Neural progenitor cell (in vitro differentiated cells): ENCODE measurements around the gene PTH2. TPM values are rescaled to one million over a fixed set of nuclear protein-coding genes. Genes with fewer than 3 reads are reported as not detected.

Experiments used
- DNase-seq: peaks from one replicate; pipeline ENCODE4 v3.0.0-alpha.2; 2016; ENCODE audit warnings: low spot score
- H2AFZ ChIP-seq: fragments of 200-600 bp; sonication (generic); replicated peaks from 2 replicates; pipeline ENCODE4 v1.6.1; 2016; ENCODE audit warnings: antibody characterized with exemption
- H3F3A ChIP-seq: fragments of 200-600 bp; sonication (generic); 2 replicates; pipeline ENCODE4 v1.6.1; 2016; ENCODE audit warnings: antibody characterized with exemption, low read depth
- H3K27ac ChIP-seq: fragments of 200-600 bp; sonication (generic); 2 replicates; pipeline ENCODE4 v1.5.1; 2016; ENCODE audit warnings: mild to moderate bottlenecking
- H3K27me3 ChIP-seq: fragments of 200-600 bp; sonication (generic); 2 replicates; pipeline ENCODE4 v1.6.1; 2016; ENCODE audit warnings: mild to moderate bottlenecking, moderate library complexity
- H3K36me3 ChIP-seq: fragments of 200-600 bp; sonication (generic); 2 replicates; pipeline ENCODE4 v1.5.1; 2016
- H3K4me1 ChIP-seq: fragments of 200-600 bp; sonication (generic); 2 replicates; pipeline ENCODE4 v1.6.1; 2016; ENCODE audit warnings: mixed run types
- H3K4me2 ChIP-seq: fragments of 200-600 bp; sonication (generic); 2 replicates; pipeline ENCODE4 v1.6.1; 2016
- H3K4me3 ChIP-seq: fragments of 200-600 bp; sonication (generic); 2 replicates; pipeline ENCODE4 v1.5.1; 2016
- H3K79me2 ChIP-seq: fragments of 200-600 bp; sonication (generic); 2 replicates; pipeline ENCODE4 v1.6.1; 2016; ENCODE audit warnings: low read depth
- H3K9ac ChIP-seq: fragments of 200-600 bp; sonication (generic); 2 replicates; pipeline ENCODE4 v1.6.1; 2016
- H3K9me3 ChIP-seq: fragments of 200-600 bp; sonication (generic); 2 replicates; pipeline ENCODE4 v1.5.1; 2016; ENCODE audit warnings: low read depth
- H4K20me1 ChIP-seq: fragments of 200-600 bp; sonication (generic); 2 replicates; pipeline ENCODE4 v1.6.1; 2016; ENCODE audit warnings: low read depth
- H3K27ac Mint-ChIP-seq: 3 replicates; pipeline ENCODE4 v1.8.0; 2021; ENCODE audit warnings: mixed read lengths
- H3K27me3 Mint-ChIP-seq: 2 replicates; pipeline ENCODE4 v1.8.0; 2022; ENCODE audit warnings: low read depth, mild to moderate bottlenecking, inconsistent platforms, moderate library complexity, mixed read lengths; ENCODE audit not compliant: insufficient read depth
- H3K36me3 Mint-ChIP-seq: 3 replicates; pipeline ENCODE4 v1.8.0; 2021; ENCODE audit warnings: mixed read lengths
- H3K4me1 Mint-ChIP-seq: 3 replicates; pipeline ENCODE4 v1.8.0; 2021; ENCODE audit warnings: mixed read lengths
- H3K4me3 Mint-ChIP-seq: 3 replicates; pipeline ENCODE4 v1.8.0; 2021; ENCODE audit warnings: mild to moderate bottlenecking, moderate library complexity, mixed read lengths
- H3K9me3 Mint-ChIP-seq: 3 replicates; pipeline ENCODE4 v1.8.0; 2020; ENCODE audit warnings: mixed read lengths
- CTCF ChIP-seq: fragments of 200-600 bp; sonication (generic); IDR thresholded peaks from 2 replicates; pipeline ENCODE4 v1.5.1; 2017; ENCODE audit warnings: antibody characterized with exemption, mild to moderate bottlenecking
- EZH2 ChIP-seq: fragments of 200-600 bp; sonication (generic); IDR thresholded peaks from 2 replicates; pipeline ENCODE4 v1.6.1; 2017; ENCODE audit warnings: antibody characterized with exemption, mild to moderate bottlenecking, moderate library complexity
- EZH2phosphoT487 ChIP-seq: fragments of 200-600 bp; sonication (generic); IDR thresholded peaks from 2 replicates; pipeline ENCODE4 v1.6.1; 2017; ENCODE audit warnings: antibody characterized with exemption
- total RNA-seq: library from RNA; depleted of rRNA; stranded (reverse); fragments of >200 nt; gene quantifications from 2 replicates; pipeline ENCODE4 v1.2.3, GENCODE V29; 2015; ENCODE audit warnings: low replicate concordance

Gene PTH2
- total RNA-seq, 1 donor from 2014 or later: not detected

GRCh38 chr19:49431330-49431749 is 8.1 kb upstream of the PTH2 start:
- no peaks in the 10 kb centered on the region for H3K9me3 ChIP-seq
- Mint-ChIP-seq H3K36me3 (peaks cover 2% of the 10 kb centered on the region), H3K27ac (no peak overlapping the region), H3K9me3 (peaks cover 17% of the 10 kb centered on the region), H3K4me3 (peak overlapping the region; percentile 53), H3K27me3 (peaks cover 62% of the 10 kb centered on the region), H3K4me1 (peaks cover 49% of the 10 kb centered on the region)
- TF ChIP-seq EZH2: no peak
- TF ChIP-seq EZH2phosphoT487: no peak
- no peak for TF ChIP-seq CTCF
- H3K27ac ChIP-seq: no peak overlapping the region
- peaks cover 96% of the 10 kb centered on the region for H3K27me3 ChIP-seq
- H3F3A ChIP-seq: peaks cover 64% of the 10 kb centered on the region
- no peak overlapping the region for H2AFZ ChIP-seq
- no peaks in the 10 kb centered on the region for H3K79me2 ChIP-seq
- H3K4me3 ChIP-seq: no peak overlapping the region
- DNase-seq: no peak
- H3K36me3 ChIP-seq: no peaks in the 10 kb centered on the region
- no peak overlapping the region for H3K4me2 ChIP-seq
- H3K9ac ChIP-seq: no peak overlapping the region
- H3K4me1 ChIP-seq: peaks cover 24% of the 10 kb centered on the region
- H4K20me1 ChIP-seq: no peaks in the 10 kb centered on the region

- H3K27me3 Mint-ChIP-seq: peaks cover 62% of the 10 kb centered on the region
Observed at GRCh38 chr19:49430678-49431329, 7.6 kb upstream of the PTH2 start.

GRCh38 chr19:49430172-49430677 is 7.0 kb upstream of the PTH2 start:
- Histone ChIP-seq H3K36me3 (no peaks in the 10 kb centered on the region), H3K4me1 (peaks cover 30% of the 10 kb centered on the region), H3K79me2 (no peaks in the 10 kb centered on the region), H3K27me3 (peaks cover 96% of the 10 kb centered on the region), H4K20me1 (no peaks in the 10 kb centered on the region), H3K9ac (no peak overlapping the region), H3K9me3 (no peaks in the 10 kb centered on the region), H2AFZ (no peak overlapping the region), H3K4me2 (peak overlapping the region; percentile 93), H3K27ac (no peak overlapping the region), H3K4me3 (no peak overlapping the region), H3F3A (peaks cover 62% of the 10 kb centered on the region)
- DNase-seq: no peak
- H3K27me3 Mint-ChIP-seq: peaks cover 62% of the 10 kb centered on the region
- peaks cover 51% of the 10 kb centered on the region for H3K4me1 Mint-ChIP-seq
- H3K4me3 Mint-ChIP-seq: peak overlapping the region; percentile 74
- peaks cover 2% of the 10 kb centered on the region for H3K36me3 Mint-ChIP-seq
- H3K27ac Mint-ChIP-seq: no peak overlapping the region
- peaks cover 17% of the 10 kb centered on the region for H3K9me3 Mint-ChIP-seq
- TF ChIP-seq CTCF (no peak), EZH2 (no peak), EZH2phosphoT487 (no peak)

More at GRCh38 chr19:49430678-49431329, 7.6 kb upstream of the PTH2 start:
- peaks cover 96% of the 10 kb centered on the region for H3K27me3 ChIP-seq
- no peak overlapping the region for H3K4me2 ChIP-seq
- H3K36me3 ChIP-seq: no peaks in the 10 kb centered on the region
- H2AFZ ChIP-seq: no peak overlapping the region
- TF ChIP-seq CTCF: peak; percentile 46
- TF ChIP-seq EZH2phosphoT487: no peak
- H3K9ac ChIP-seq: no peak overlapping the region
- H3K4me3 ChIP-seq: no peak overlapping the region
- peak overlapping the region; percentile 74 for H3K4me3 Mint-ChIP-seq
- H4K20me1 ChIP-seq: no peaks in the 10 kb centered on the region
- H3K79me2 ChIP-seq: no peaks in the 10 kb centered on the region
- no peak overlapping the region for H3K27ac Mint-ChIP-seq
- H3K9me3 ChIP-seq: no peaks in the 10 kb centered on the region
- H3K27ac ChIP-seq: no peak overlapping the region
- DNase-seq: peak; percentile 38
- H3K4me1 ChIP-seq: peaks cover 28% of the 10 kb centered on the region
- peaks cover 65% of the 10 kb centered on the region for H3F3A ChIP-seq
- peaks cover 17% of the 10 kb centered on the region for H3K9me3 Mint-ChIP-seq
- H3K36me3 Mint-ChIP-seq: peaks cover 2% of the 10 kb centered on the region
- H3K4me1 Mint-ChIP-seq: peaks cover 50% of the 10 kb centered on the region
